Muscle of leg (tissue), 11 donors: Measurements from ENCODE around the gene ANKRD11. TPM values are rescaled to one million over a fixed set of nuclear protein-coding genes. Genes with fewer than 3 reads are reported as not detected.

ENCODE experiments used
- DNase-seq: peaks from one replicate; pipeline ENCODE4 v3.0.0; 2013
- H3K27ac ChIP-seq: one replicate; pipeline ENCODE4 v1.5.1; 2013; ENCODE audit warnings: mild to moderate bottlenecking, low read length, control low read depth
- H3K27me3 ChIP-seq: one replicate; pipeline ENCODE4 v1.6.1; 2013; ENCODE audit warnings: low read length; ENCODE audit not compliant: control insufficient read depth, insufficient read depth
- H3K36me3 ChIP-seq: one replicate; pipeline ENCODE4 v1.6.1; 2013; ENCODE audit warnings: low read length; ENCODE audit not compliant: control insufficient read depth, insufficient read depth
- H3K4me1 ChIP-seq: one replicate; pipeline ENCODE4 v1.6.1; 2013; ENCODE audit warnings: low read length; ENCODE audit not compliant: control insufficient read depth, insufficient read depth
- H3K4me3 ChIP-seq: one replicate; pipeline ENCODE4 v1.5.1; 2013; ENCODE audit warnings: low read length, control low read depth
- H3K9me3 ChIP-seq: replicated peaks from 2 replicates; pipeline ENCODE4 v1.6.1; 2013; ENCODE audit warnings: low read depth, low read length; ENCODE audit not compliant: control insufficient read depth
- WGBS: methylation state at CpG from one replicate; pipeline ENCODE4 v1.1.5; 2013; ENCODE audit warnings: missing lambda C conversion rate; ENCODE audit not compliant: insufficient coverage; 5-methylcytosine and 5-hydroxymethylcytosine counted together
- polyA plus RNA-seq, 8 donors: library from polyadenylated mRNA; unstranded; fragments of 120-200 nt; gene quantifications; one replicate each; pipeline versions ENCODE4 v1.2.1 to v1.2.3, GENCODE V29; 2013; ENCODE audit warnings: inconsistent platforms in 1 of 8, low replicate concordance in 1 of 8; ENCODE audit not compliant: insufficient read length in 8 of 8, insufficient read depth in 1 of 8
- total RNA-seq: library from RNA; stranded (reverse); fragments of 120-200 nt; gene quantifications from one replicate; pipeline ENCODE4 v1.2.4, GENCODE V29; 2013

ANKRD11 gene
- total and polyA plus RNA-seq, 9 donors, result 34.0 to 79.8 (median 63.6) TPM

DNA sequence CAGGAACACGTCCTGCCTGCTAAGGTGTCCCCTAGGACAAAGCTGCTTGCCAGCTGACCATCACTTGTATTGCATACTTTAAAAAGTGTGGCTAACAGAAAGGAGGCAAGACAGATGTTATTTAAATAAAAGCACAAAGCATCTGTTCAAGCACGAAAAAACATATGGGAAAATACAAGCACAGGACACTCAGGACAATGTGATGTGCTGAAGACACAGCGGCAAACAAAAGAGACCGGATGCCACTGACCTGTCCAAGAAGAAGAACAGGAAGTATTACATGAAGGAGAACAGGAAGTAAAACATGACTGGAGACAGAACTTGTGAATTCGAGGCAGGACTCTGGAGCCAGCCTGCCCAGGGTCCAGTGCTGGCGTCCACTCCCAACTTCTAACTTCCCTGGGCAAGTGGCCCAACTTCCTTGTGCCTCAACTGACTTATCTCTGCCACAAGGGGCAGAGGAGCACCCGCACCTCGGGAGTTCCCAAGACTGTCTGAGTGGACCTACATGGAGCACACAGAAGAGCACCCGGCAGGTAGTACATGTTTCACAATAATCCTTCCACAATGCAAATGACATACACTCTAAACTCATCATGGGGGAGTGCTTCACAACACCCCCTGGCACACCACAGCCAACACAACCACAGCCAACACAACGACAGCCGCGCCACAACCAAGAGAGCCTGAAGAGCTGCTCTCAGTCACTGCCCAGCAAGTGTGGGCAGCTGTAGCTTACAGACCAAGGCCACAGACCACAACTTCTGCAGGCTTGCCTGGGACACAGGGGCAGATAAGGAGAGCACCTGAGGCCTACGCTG is 36.6 kb downstream of the ANKRD11 start:
- Histone ChIP-seq H3K27me3 (no peaks in the 10 kb centered on the region), H3K4me1 (peaks cover 19% of the 10 kb centered on the region), H3K4me3 (no peak overlapping the region), H3K9me3 (no peaks in the 10 kb centered on the region), H3K36me3 (no peaks in the 10 kb centered on the region), H3K27ac (peak overlapping the region; percentile 55)
- WGBS, result 27% methylated on average over 11 of the region's 13 CpGs
- DNase-seq, result peak; percentile 91

DNA sequence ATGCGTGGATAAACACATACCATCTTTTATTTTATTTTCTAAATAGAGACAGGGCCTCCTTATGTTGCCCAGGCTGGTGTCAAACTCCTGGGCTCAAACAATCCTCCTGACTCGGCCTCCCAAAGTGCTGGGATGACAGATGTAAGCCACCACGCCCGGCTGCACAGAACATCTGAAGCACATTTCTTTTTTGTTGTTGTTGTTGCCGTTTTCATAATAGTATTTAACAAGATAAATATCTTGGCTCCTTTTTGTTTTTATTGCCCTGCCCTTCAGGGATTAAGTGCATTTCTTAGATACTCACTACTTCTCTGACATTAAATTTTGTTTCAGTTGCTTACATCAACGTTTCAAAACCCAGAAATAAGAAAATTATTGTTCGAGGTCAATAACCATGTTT is 37.4 kb downstream of the ANKRD11 start:
- Histone ChIP-seq H3K9me3 (no peaks in the 10 kb centered on the region), H3K4me1 (peaks cover 17% of the 10 kb centered on the region), H3K36me3 (no peaks in the 10 kb centered on the region), H3K4me3 (no peak overlapping the region), H3K27me3 (no peaks in the 10 kb centered on the region), H3K27ac (no peak overlapping the region)
- no CpG with 5 or more reads among the region's 7 CpGs for WGBS
- no peak for DNase-seq

DNA sequence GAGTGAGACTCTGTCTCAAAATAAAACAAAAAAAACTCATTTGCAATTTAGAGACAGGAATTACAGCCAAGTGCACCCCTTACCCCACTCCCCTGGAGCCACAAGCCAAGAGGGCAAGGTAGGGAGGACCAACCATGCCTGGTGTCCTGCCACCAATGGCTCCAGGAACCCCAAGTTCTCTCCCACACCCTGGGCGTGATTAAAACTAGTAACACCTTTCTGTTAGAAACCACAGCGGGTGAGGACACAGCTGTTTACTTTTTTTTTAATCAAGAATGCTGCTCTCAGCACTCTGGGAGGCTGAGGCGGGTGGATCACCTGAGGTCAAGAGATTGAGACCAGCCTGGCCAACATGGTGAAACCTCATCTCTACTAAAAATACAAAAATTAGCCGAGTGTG is 38.1 kb downstream of the ANKRD11 start:
- Histone ChIP-seq H3K27ac (no peak overlapping the region), H3K4me3 (no peak overlapping the region), H3K9me3 (no peaks in the 10 kb centered on the region), H3K4me1 (peaks cover 18% of the 10 kb centered on the region), H3K36me3 (no peaks in the 10 kb centered on the region), H3K27me3 (no peaks in the 10 kb centered on the region)
- 83% methylated on average over 1 of the region's 4 CpGs for WGBS
- no peak for DNase-seq

DNA sequence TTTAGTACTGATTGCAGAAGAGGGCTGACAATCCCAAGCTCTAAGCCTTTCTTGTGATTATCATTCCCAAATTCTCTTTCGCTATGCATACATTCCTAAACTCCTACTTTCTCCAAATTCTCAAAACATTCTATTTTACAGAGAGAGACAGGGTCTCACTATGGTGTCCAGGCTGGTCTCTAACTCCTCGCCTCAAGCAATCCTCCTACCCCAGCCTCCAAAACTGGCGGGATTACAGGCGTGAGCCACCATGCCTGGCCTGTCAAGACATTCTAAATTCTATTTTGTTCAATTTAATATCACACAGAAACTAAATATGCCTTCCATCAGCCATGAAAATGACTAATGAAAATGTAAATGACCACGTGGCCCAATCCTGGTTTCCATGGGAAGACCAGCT is 39.8 kb downstream of the ANKRD11 start:
- Histone ChIP-seq H3K36me3 (no peaks in the 10 kb centered on the region), H3K9me3 (no peaks in the 10 kb centered on the region), H3K27me3 (no peaks in the 10 kb centered on the region), H3K27ac (no peak overlapping the region), H3K4me3 (no peak overlapping the region), H3K4me1 (peaks cover 27% of the 10 kb centered on the region)
- no peak for DNase-seq
- 100% methylated on average over 3 of the region's 5 CpGs for WGBS

DNA sequence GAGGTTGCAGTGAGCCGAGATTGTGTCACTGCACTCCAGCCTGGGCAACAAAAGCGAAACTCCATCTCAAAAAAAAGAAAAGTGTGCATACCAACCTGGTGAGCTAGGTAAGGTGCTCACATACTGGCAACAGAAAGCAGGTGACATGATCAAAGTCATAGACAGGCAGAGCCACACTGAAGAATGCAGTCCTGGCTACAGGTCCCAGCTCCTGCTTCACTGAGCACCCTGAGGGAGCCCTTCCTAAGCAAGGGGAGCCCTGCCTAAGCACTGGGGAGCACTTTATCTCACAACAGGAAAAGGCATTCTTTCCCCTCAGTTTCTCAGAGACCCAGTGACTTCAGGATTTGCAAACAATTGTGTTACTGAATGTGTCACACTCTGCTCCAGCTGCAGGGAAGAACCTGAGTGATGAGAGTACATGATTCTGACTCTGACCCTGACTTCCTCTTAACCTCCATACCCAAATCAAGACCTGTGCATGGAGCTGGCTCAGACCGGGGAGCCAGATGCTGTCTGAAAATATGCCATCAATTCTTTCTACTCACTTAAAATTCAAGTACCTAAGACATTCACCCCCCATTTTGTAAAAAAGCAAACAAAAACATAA is 40.5 kb downstream of the ANKRD11 start:
- Histone ChIP-seq H3K36me3 (no peaks in the 10 kb centered on the region), H3K4me1 (peaks cover 32% of the 10 kb centered on the region), H3K9me3 (no peaks in the 10 kb centered on the region), H3K27me3 (no peaks in the 10 kb centered on the region), H3K4me3 (no peak overlapping the region), H3K27ac (no peak overlapping the region)
- DNase-seq, result no peak
- WGBS, result 40% methylated on average over 1 of the region's 3 CpGs

DNA sequence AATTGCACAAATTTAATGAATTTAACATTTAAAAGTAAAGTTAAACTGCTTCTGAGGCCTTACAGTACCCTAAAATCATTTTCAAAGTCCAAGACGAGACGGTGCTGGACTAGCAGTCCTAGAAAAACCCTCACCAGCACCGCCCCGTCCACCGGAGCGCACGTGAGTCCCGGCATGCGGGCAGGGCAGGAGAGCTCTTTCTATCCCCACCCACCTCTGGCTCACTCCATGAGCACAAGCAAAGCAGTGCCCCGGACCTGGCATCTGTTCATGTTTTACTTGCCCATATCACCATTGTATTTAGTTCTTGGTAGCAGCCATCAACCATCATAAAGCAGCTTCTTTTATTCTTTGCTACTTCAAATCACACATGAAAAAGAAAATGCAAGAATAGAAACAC is 41.7 kb downstream of the ANKRD11 start:
- Histone ChIP-seq H3K27ac (no peak overlapping the region), H3K9me3 (no peaks in the 10 kb centered on the region), H3K27me3 (no peaks in the 10 kb centered on the region), H3K36me3 (no peaks in the 10 kb centered on the region), H3K4me3 (no peak overlapping the region), H3K4me1 (peaks cover 35% of the 10 kb centered on the region)
- WGBS, result 84% methylated on average over 10 of the region's 10 CpGs
- no peak for DNase-seq

DNA sequence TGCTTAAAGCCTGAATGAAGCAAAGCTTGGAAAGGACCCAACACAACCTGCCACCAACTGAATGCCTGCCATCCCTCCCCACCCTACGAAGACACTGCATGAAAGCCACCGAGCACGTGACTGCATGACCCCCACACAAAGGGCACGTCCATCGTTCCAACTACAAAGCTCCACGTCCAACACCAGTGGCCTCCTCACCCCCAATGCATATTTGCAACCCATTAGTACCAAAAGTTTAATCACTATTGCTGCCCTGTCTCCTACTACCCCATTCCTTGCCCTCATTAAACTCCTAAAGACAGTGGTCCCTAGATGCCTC is 43.4 kb downstream of the ANKRD11 start:
- H3K4me1 ChIP-seq, result peaks cover 43% of the 10 kb centered on the region
- no peaks in the 10 kb centered on the region for H3K9me3 ChIP-seq
- WGBS, result 56% methylated on average over 6 of the region's 6 CpGs
- H3K27me3 ChIP-seq, result no peaks in the 10 kb centered on the region
- H3K36me3 ChIP-seq, result no peaks in the 10 kb centered on the region
- H3K4me3 ChIP-seq, result no peak overlapping the region
- DNase-seq, result no peak
- no peak overlapping the region for H3K27ac ChIP-seq

DNA sequence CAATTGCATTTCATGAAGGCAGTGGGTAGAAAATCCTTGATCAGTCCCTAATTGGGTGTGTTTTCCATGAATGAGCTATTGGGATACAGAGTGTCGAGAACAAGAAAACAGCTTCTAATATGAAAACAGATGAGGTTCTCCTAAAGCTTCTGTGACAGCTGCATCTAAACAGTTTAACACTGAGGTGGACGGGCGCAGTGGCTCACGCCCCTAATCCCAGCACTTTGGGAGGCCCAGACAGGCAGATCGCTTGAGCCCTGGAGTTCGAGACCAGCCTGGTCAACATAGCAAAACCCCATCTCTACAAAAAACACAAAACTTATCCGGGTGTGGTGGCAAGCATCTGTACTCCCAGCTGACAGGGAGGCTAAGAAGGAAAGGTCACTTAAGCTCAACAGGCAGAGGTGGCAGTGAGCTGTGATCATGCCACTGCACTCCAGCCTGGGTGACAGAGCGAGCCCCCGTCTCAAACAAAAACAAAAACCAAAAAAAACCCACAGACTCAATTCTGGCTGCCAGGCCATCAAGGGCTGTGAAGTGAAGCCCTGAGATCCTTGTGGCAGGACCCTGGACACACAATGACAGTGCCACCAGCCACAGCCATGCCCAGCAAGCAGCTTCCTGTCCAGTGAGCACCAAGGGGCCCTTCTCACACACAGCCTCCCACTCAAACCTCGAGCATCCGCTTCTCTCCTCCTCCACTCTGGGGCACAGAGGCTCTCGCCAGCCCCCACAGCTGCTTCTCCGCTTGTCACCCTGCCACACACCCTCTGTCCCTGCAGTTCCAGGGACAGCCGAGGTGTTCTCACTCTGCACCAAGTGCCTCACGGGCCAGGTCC is 44.0 kb downstream of the ANKRD11 start:
- Histone ChIP-seq H3K27ac (no peak overlapping the region), H3K9me3 (no peaks in the 10 kb centered on the region), H3K4me3 (no peak overlapping the region), H3K4me1 (peaks cover 46% of the 10 kb centered on the region), H3K36me3 (no peaks in the 10 kb centered on the region), H3K27me3 (no peaks in the 10 kb centered on the region)
- 50% methylated on average over 12 of the region's 15 CpGs for WGBS
- no peak for DNase-seq

DNA sequence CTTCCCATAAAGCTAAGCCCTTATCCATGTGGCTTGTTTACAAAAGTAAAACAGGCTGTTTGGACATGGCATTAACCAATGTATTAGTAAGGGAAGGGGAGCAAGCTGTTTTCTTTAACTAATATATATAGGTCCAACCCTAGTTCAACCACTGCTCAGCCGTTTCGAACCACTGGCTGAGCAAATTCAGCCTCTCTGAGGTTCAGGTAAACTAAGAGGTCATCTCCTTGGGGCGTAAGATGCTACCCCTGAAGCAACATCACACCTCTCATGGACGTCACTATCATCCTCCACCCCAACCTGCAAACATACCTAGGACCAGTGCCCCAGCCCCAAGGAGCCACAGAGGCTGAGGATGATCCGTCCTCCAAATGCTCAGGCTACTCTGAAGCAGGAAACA is 45.2 kb downstream of the ANKRD11 start:
- Histone ChIP-seq H3K4me1 (peaks cover 52% of the 10 kb centered on the region), H3K27me3 (no peaks in the 10 kb centered on the region), H3K36me3 (no peaks in the 10 kb centered on the region), H3K9me3 (no peaks in the 10 kb centered on the region), H3K4me3 (no peak overlapping the region), H3K27ac (no peak overlapping the region)
- 86% methylated on average over 5 of the region's 5 CpGs for WGBS
- DNase-seq, result no peak

DNA sequence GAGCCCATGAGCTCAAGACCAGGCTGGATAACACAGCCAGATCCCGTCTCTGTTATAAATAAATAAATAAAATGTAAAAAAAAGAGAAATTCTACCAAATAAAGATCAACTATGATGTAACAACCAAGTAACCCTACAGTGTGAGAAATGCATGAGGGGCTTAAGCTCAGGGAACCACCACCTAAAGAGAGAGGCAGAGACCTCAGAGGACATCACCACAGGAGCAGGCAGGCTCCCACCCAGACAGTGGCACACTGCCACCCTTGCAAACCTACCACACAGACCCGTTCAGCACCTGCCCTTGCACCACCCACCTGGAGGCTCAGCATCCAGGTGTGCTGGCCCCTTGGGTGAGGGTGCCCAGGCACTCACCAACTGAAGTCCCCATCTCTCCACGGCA is 45.6 kb downstream of the ANKRD11 start:
- peaks cover 1% of the 10 kb centered on the region for H3K36me3 ChIP-seq
- H3K4me3 ChIP-seq, result no peak overlapping the region
- no peaks in the 10 kb centered on the region for H3K27me3 ChIP-seq
- H3K4me1 ChIP-seq, result peaks cover 56% of the 10 kb centered on the region
- no peak overlapping the region for H3K27ac ChIP-seq
- H3K9me3 ChIP-seq, result no peaks in the 10 kb centered on the region
- no peak for DNase-seq
- WGBS, result 40% methylated on average over 1 of the region's 3 CpGs
